ENCODE results near the gene DEF6.

The DEF6 gene

DNA sequence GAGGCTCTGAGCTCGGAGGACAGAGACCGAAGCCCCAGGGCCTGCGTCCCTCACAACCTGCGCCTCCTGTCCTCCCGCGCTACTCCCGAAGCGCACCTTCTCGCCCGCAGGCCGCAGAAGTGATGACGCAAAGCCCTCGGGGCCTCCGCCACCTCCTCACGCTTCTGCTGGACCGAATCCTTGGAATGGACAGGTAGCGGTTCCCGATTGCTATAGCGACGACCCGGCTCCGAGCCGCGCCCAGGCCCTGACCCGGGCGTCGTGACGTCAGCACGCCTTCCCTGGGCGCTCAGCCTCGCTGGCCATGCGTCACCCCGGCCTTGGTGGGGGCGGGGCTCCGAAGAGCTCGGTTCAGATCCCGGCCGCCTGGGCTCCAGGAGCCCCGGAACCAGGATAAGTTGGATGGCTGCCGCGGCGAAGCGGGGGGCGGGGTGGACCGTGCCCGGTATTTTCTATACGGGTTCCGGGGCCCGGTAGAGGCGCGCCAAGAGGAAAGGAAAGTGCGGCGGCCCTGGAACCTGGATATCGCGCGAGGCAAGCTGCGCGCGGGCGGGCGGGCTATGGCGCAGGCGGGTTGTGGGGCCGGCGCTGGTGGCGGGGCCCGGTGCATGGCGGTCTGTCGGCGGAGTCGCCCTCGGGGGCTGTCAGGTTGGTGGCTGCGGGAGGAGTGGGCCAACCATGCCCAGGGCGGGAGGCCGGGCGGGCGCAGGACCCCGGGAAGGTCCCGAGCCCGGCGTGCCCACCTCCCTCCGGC, 38.2 kb upstream of the DEF6 start, which contains the start of gene ZNF76:
Gene ZNF76, plus strand, starts transcription at position 542 of the 754 bp plus-strand sequence. CDS start 21,417 bp downstream, outside the sequence.
- TF ChIP-seq, protein P1, sequence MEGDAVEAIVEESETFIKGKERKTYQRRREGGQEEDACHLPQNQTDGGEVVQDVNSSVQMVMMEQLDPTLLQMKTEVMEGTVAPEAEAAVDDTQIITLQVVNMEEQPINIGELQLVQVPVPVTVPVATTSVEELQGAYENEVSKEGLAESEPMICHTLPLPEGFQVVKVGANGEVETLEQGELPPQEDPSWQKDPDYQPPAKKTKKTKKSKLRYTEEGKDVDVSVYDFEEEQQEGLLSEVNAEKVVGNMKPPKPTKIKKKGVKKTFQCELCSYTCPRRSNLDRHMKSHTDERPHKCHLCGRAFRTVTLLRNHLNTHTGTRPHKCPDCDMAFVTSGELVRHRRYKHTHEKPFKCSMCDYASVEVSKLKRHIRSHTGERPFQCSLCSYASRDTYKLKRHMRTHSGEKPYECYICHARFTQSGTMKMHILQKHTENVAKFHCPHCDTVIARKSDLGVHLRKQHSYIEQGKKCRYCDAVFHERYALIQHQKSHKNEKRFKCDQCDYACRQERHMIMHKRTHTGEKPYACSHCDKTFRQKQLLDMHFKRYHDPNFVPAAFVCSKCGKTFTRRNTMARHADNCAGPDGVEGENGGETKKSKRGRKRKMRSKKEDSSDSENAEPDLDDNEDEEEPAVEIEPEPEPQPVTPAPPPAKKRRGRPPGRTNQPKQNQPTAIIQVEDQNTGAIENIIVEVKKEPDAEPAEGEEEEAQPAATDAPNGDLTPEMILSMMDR (IDR thresholded peaks at IDR 0.05), result no peak

DNA sequence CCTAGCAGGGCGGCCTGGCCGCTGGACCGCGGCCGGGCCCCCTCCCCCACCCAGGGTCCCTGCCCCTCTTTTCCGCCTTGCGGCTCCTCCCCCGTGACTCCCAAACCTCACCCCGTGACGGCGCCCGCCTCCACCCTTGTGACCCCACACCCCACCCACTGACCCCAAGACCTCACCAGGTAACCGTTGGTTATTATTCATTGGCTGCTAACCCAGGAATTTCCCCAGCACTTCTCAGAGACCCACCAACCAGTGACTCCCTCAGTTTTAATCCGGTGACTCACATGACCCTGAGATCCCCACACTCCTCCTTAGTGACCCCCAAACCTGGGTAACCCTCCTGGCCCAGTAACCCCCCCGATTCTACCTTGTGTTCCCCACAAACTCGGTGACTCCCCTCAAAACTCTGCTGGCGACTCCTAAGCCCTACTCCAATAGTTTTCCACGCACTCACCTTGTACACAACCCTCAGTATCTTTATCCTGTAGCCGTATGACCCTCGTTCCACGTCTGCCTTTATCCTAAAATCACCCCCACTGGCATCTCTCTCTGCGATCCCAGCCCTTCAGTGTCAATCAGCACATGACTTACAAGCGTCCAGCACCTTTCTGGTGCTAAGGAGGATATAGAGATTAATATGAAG, 37.5 kb upstream of the DEF6 start:
- TF ChIP-seq, protein P1 (IDR thresholded peaks at IDR 0.05), result no peak

DNA sequence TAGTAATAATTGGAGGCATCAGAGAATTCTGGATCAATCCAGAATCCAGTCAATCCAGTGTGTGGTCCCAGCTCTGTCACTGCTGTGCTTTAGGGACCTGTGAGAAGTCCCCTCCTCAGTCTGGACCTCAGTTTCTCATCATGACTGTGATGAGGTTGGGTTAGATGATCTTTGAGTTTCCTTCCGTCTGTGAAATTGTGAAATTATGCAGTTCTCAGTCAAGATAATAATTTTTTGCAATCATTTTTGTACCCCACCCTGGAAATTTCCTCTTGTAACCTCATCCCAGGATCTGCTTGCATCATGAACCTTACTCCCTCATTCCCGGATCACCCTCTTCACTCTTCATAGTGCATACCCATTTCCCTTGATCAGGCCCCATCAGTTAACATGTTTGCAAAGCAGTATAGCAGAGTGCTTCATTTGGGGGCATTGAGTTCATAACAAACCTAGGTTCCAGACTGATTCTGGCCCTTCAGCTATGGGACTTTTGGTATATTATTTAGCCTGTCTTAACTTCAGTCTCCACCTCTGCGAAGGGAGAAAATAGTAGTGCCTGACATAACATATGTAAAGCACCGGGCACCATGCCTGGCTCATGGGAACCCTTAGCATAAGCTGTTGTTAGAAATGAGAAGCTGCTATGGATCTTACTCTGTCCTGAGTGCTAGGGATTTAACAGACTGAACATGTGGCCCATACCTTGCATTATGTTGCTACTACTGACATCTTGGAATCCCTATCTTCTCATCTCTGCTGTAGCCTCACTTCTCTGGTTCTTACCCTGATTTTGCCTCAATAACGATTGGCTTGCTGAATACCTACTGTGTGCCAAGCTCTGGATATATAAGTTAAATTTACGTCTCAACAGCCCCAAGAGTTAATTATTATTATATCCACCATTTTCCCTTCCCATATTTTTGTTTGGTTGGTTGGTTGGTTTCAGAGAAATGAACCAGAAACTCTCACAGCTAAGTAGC, 36.7 kb upstream of the DEF6 start:
- TF ChIP-seq, protein P1 (IDR thresholded peaks at IDR 0.05), result no peak

DNA sequence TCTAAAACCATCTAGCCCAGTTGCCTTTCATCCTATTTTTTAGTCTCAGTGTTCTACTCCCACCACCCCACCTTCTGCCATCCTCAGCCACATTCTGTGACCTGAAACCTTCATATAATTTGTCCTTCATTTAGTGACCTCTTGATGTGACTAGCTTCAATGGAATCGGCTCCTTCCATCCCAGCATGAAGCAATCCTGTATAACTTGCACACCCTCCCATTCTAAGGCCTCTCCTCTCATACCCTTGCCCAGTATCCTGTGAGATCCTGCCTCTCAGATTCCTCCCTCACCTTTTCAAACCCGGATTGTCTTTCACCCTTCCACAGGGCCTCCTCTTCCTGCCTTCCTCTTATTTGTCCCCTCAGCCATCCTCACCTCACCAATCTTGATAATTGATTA, 35.0 kb upstream of the DEF6 start:
- TF ChIP-seq, protein P1 (IDR thresholded peaks at IDR 0.05), result no peak

DNA sequence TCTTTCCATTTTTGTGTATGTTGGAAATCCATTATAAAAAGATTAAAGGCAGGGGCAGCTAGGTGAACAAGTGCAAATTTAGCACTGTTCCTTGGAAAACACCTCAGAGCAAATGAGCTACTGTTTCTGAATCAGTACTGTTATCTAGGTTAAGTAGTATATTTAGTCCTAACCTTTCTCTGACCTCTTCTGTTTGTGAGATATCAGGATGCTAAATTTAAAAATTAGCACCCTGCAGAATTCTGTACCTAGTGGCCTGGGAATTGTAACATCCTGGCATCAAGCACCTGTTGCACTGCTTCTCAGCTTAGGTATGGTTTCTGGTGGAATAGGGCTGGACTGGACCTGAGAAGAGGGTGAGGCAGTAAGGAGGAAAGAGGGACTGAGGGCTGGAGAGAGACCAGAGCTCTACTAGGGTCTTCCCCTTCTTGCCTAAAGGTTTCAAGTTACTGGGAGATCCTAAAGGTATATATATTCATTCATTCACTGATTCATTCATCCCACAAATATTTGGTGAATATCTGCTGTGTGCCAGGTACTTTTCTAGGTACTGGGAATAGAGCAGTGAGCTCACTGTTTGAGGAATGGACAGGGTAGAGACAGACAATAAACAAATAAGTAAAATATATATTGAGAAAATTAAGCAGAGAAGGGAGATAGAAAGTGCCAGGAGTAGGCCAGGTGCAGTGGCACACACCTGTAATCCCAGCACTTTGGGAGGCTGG, 32.9 kb upstream of the DEF6 start:
- TF ChIP-seq, protein P1 (IDR thresholded peaks at IDR 0.05), result no peak

DNA sequence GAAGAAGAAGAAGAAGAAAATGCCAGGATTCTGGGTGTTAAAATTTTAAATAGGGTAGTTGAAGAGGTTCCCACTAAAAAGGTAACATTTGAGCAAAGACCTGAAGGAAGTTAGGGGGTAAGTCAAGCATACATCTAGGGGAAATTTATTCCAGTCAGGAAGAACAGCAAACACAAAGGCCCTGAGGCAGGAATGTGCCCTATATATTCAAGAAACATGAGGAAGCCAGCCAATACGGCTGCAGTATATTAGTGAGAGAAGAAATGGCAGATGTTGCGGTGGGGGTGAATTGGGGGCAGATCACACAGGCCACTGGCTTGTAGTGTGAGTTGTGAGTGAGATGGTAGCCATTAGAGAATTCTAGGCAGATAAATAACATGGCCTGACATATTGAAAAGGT, 32.1 kb upstream of the DEF6 start:
- TF ChIP-seq, protein P1 (IDR thresholded peaks at IDR 0.05), result no peak

DNA sequence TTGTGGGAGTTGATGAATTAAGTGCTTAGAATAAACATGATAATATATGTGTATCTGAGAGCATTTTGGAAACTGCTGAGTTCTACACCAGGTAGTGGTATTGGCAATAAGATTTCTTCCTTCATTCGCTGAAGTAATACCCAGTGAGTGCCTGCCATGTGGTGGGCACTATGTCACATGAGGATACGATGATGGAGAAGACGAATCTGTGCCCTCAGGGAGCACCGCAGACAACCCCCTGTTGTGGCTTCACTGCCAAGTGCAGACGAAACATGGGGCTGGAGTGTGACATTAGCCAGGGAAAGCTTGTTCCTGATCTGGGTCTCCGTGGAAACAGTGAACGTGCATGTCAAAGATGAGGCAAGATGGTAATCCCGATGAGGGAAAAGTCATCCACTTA, 30.2 kb upstream of the DEF6 start:
- TF ChIP-seq, protein P1 (IDR thresholded peaks at IDR 0.05), result no peak
